Neural cell (in vitro differentiated cells): Measurements from ENCODE around the gene SLC43A1. TPM values are rescaled to one million over a fixed set of nuclear protein-coding genes. Genes with fewer than 3 reads are reported as not detected.

Experiments
- H2AFZ ChIP-seq: fragments of 200-600, 300-800 bp; sonication (generic), shearing (Covaris generic); 2 replicates; pipeline ENCODE4 v1.6.0; 2014; ENCODE audit warnings: low read depth, mild to moderate bottlenecking, antibody characterized with exemption, low read length, moderate library complexity
- H3F3A ChIP-seq: fragments of 200-600 bp; shearing (Covaris generic); 2 replicates; pipeline ENCODE4 v1.6.1; 2016; ENCODE audit warnings: mild to moderate bottlenecking, moderate library complexity, mixed read lengths, antibody characterized with exemption, low read length; ENCODE audit not compliant: insufficient read depth, poor library complexity, severe bottlenecking
- H3K27ac ChIP-seq: fragments of 200-600, 300-800 bp; sonication (generic), shearing (Covaris generic); 2 replicates; pipeline ENCODE4 v1.5.1; 2014; ENCODE audit warnings: mild to moderate bottlenecking, low read length, moderate library complexity
- H3K27me3 ChIP-seq: fragments of 300-800, 200-600 bp; sonication (generic), shearing (Covaris generic); 2 replicates; pipeline ENCODE4 v1.6.0; 2014; ENCODE audit warnings: mild to moderate bottlenecking, low read depth, low read length, moderate library complexity; ENCODE audit not compliant: insufficient read depth
- H3K36me3 ChIP-seq: fragments of 300-800, 200-600 bp; sonication (generic), shearing (Covaris generic); 2 replicates; pipeline ENCODE4 v1.5.1; 2014; ENCODE audit warnings: mild to moderate bottlenecking, antibody characterized with exemption, low read length, moderate library complexity; ENCODE audit not compliant: insufficient read depth
- H3K4me2 ChIP-seq: fragments of 300-800, 200-600 bp; sonication (generic), shearing (Covaris generic); 2 replicates; pipeline ENCODE4 v1.6.0; 2014; ENCODE audit warnings: mild to moderate bottlenecking, low read length
- H3K4me3 ChIP-seq: fragments of 300-800, 200-600 bp; sonication (generic), shearing (Covaris generic); 2 replicates; pipeline ENCODE4 v1.5.1; 2014; ENCODE audit warnings: mild to moderate bottlenecking, low read length, moderate library complexity
- H3K79me2 ChIP-seq: fragments of 200-600 bp; shearing (Covaris generic); replicated peaks from 2 replicates; pipeline ENCODE4 v1.6.0; 2014; ENCODE audit warnings: mild to moderate bottlenecking, low read length, moderate library complexity; ENCODE audit not compliant: insufficient read depth
- H3K9ac ChIP-seq: fragments of 300-800, 200-600 bp; sonication (generic), shearing (Covaris generic); 2 replicates; pipeline ENCODE4 v1.6.1; 2016; ENCODE audit warnings: mild to moderate bottlenecking, low read length, mixed read lengths
- H3K9me2 ChIP-seq: fragments of 200-600 bp; shearing (Covaris generic); 2 replicates; pipeline ENCODE4 v1.6.1; 2016; ENCODE audit warnings: mild to moderate bottlenecking, low read length, mixed read lengths; ENCODE audit not compliant: insufficient read depth
- H3K9me3 ChIP-seq: fragments of 200-600, 300-800 bp; sonication (generic), shearing (Covaris generic); 2 replicates; pipeline ENCODE4 v1.6.1; 2016; ENCODE audit warnings: mild to moderate bottlenecking, mixed run types, low read length, moderate library complexity, mixed read lengths
- H4K20me1 ChIP-seq: fragments of 200-600 bp; shearing (Covaris generic); 2 replicates; pipeline ENCODE4 v1.6.1; 2016; ENCODE audit warnings: mild to moderate bottlenecking, mixed run types; ENCODE audit not compliant: insufficient read depth
- EP300 ChIP-seq: fragments of 450-650 bp; conservative IDR thresholded peaks from 2 replicates; pipeline ENCODE4 v1.6.1; 2014; ENCODE audit warnings: antibody characterized with exemption, mild to moderate bottlenecking, moderate library complexity; ENCODE audit not compliant: poor library complexity, severe bottlenecking
- EZH2 ChIP-seq: fragments of 200-600, 300-800 bp; shearing (Covaris generic), sonication (generic); IDR thresholded peaks from 2 replicates; pipeline ENCODE4 v1.6.1; 2014; ENCODE audit warnings: antibody characterized with exemption, low read length, borderline replicate concordance, mild to moderate bottlenecking; ENCODE audit not compliant: insufficient read depth, poor library complexity, severe bottlenecking
- MXI1 ChIP-seq: fragments of 450-650 bp; conservative IDR thresholded peaks from 2 replicates; pipeline ENCODE4 v1.6.1; 2014; ENCODE audit warnings: antibody characterized with exemption, mild to moderate bottlenecking; ENCODE audit not compliant: poor library complexity, severe bottlenecking
- POLR2AphosphoS5 ChIP-seq: IDR thresholded peaks from 2 replicates; pipeline ENCODE4 v1.6.1; 2012
- RAD21 ChIP-seq: fragments of 450-650 bp; conservative IDR thresholded peaks from 2 replicates; pipeline ENCODE4 v1.6.1; 2014; ENCODE audit warnings: antibody characterized with exemption, mild to moderate bottlenecking, moderate library complexity
- SMC3 ChIP-seq: fragments of 450-650 bp; conservative IDR thresholded peaks from 2 replicates; pipeline ENCODE4 v1.6.1; 2014; ENCODE audit warnings: antibody characterized with exemption, mild to moderate bottlenecking, moderate library complexity; ENCODE audit not compliant: poor library complexity
- TAF1 ChIP-seq: IDR thresholded peaks from 2 replicates; pipeline ENCODE4 v1.6.1; 2012; ENCODE audit warnings: low read depth
- polyA plus RNA-seq: library from polyadenylated mRNA; depleted of rRNA; stranded (reverse); fragments of >200 nt; gene quantifications from 2 replicates; pipeline ENCODE4 v1.2.3, GENCODE V29; 2014
- TF ChIP-seq, protein P1 (sequence below): fragments of 450-650 bp; IDR thresholded peaks from 2 replicates; pipeline ENCODE4 v1.5.1; 2014; ENCODE audit warnings: antibody characterized with exemption, mild to moderate bottlenecking, moderate library complexity; ENCODE audit not compliant: poor library complexity, severe bottlenecking
- TF ChIP-seq, protein P2 (sequence below): IDR thresholded peaks from 2 replicates; pipeline ENCODE4 v1.6.1; 2012; ENCODE audit warnings: borderline replicate concordance

The SLC43A1 gene
- polyA plus RNA-seq, 1 donor from 2014 or later: 3.3 TPM

DNA sequence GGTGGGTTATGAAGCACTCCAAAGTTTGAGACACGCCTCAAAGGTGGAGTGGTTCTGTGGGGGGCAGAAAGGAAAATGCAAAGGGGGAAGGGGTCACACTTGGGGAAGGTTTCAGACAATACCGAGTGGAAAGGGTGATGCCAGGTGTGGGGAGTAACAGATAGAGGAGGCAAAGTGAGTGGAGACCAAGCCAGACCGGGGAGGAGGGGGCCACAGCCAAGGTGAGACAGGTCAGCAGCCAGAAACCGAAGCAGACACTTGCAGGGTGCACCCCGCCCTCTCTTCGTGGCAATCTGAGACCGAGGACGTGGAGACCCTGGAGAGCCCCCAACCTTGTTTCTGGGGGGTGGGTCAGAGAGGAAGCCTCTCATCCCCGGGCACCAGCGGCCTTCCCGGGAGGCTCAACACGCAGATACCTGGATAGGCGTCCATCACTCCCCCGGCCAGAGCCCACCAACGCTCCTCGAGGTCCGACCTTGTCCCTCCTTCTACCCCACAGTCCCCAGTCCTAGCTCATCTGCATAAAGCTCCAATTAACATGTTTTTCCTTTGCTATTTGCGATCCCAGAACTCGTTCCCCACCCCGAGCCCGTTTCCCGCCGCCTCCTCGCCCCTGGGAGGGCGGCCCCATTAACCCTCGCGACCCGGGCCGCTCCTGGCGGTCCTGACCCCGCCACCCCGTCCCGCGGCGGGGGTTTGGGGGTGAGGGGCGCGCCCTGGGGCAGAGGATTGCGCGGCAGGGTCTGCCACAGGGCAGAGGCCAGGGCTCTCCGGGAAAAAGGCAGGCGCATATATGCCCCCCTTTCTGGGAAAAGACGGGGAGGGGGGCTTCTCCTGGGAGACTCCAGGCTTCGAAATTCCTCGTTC, 33.4 kb downstream of the SLC43A1 start:
- no peaks in the 10 kb centered on the region for H3K36me3 ChIP-seq
- H3K4me2 ChIP-seq: no peak overlapping the region
- TF ChIP-seq SMC3 (no peak), EZH2 (no peak), POLR2AphosphoS5 (no peak), EP300 (no peak), MXI1 (no peak), TAF1 (no peak), RAD21 (no peak)
- TF ChIP-seq, protein P1, sequence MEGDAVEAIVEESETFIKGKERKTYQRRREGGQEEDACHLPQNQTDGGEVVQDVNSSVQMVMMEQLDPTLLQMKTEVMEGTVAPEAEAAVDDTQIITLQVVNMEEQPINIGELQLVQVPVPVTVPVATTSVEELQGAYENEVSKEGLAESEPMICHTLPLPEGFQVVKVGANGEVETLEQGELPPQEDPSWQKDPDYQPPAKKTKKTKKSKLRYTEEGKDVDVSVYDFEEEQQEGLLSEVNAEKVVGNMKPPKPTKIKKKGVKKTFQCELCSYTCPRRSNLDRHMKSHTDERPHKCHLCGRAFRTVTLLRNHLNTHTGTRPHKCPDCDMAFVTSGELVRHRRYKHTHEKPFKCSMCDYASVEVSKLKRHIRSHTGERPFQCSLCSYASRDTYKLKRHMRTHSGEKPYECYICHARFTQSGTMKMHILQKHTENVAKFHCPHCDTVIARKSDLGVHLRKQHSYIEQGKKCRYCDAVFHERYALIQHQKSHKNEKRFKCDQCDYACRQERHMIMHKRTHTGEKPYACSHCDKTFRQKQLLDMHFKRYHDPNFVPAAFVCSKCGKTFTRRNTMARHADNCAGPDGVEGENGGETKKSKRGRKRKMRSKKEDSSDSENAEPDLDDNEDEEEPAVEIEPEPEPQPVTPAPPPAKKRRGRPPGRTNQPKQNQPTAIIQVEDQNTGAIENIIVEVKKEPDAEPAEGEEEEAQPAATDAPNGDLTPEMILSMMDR: no peak
- TF ChIP-seq, protein P2, sequence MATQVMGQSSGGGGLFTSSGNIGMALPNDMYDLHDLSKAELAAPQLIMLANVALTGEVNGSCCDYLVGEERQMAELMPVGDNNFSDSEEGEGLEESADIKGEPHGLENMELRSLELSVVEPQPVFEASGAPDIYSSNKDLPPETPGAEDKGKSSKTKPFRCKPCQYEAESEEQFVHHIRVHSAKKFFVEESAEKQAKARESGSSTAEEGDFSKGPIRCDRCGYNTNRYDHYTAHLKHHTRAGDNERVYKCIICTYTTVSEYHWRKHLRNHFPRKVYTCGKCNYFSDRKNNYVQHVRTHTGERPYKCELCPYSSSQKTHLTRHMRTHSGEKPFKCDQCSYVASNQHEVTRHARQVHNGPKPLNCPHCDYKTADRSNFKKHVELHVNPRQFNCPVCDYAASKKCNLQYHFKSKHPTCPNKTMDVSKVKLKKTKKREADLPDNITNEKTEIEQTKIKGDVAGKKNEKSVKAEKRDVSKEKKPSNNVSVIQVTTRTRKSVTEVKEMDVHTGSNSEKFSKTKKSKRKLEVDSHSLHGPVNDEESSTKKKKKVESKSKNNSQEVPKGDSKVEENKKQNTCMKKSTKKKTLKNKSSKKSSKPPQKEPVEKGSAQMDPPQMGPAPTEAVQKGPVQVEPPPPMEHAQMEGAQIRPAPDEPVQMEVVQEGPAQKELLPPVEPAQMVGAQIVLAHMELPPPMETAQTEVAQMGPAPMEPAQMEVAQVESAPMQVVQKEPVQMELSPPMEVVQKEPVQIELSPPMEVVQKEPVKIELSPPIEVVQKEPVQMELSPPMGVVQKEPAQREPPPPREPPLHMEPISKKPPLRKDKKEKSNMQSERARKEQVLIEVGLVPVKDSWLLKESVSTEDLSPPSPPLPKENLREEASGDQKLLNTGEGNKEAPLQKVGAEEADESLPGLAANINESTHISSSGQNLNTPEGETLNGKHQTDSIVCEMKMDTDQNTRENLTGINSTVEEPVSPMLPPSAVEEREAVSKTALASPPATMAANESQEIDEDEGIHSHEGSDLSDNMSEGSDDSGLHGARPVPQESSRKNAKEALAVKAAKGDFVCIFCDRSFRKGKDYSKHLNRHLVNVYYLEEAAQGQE: no peak
- no peaks in the 10 kb centered on the region for H3K9me3 ChIP-seq
- no peak overlapping the region for H3K27ac ChIP-seq
- H3K27me3 ChIP-seq: peaks cover 33% of the 10 kb centered on the region
- H3F3A ChIP-seq: no peaks in the 10 kb centered on the region
- H3K9ac ChIP-seq: peak overlapping the region; percentile 56
- H4K20me1 ChIP-seq: no peaks in the 10 kb centered on the region
- no peak overlapping the region for H2AFZ ChIP-seq
- no peaks in the 10 kb centered on the region for H3K9me2 ChIP-seq
- no peaks in the 10 kb centered on the region for H3K79me2 ChIP-seq
- peak overlapping the region; percentile 75 for H3K4me3 ChIP-seq

DNA sequence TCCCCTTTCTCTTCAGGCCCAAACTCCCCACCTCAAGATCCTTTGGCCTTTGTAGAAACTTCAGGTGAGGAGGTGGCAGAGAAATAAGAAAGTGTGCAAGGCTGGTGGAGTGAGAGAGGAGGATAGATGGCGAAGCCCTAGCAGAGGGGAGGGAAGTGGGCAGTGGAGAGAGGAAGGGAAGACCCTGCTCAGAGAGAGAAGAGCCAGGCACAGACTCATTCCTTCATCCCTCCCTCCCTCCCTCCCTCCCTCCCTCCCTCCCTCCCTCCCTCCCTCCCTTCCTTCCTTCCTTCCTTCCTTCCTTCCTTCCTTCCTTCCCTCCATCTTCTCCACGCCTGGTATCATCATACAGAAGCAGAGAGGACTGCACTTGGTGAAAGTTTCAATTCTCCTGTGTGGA, 34.2 kb downstream of the SLC43A1 start:
- H3K36me3 ChIP-seq: no peaks in the 10 kb centered on the region

More for the DNA sequence above, 34.2 kb downstream of the SLC43A1 start:
- TF ChIP-seq EP300 (no peak), TAF1 (no peak), RAD21 (no peak), EZH2 (no peak)
- TF ChIP-seq, protein P2: no peak
- TF ChIP-seq, protein P1: no peak
- Histone ChIP-seq H4K20me1 (no peaks in the 10 kb centered on the region), H3K9me2 (no peaks in the 10 kb centered on the region), H3K79me2 (no peaks in the 10 kb centered on the region), H3K9ac (no peak overlapping the region), H2AFZ (no peak overlapping the region), H3K27ac (no peak overlapping the region), H3K27me3 (peaks cover 38% of the 10 kb centered on the region), H3K4me3 (no peak overlapping the region), H3F3A (no peaks in the 10 kb centered on the region), H3K9me3 (no peaks in the 10 kb centered on the region), H3K4me2 (no peak overlapping the region)
